Gastrocnemius medialis (tissue), 4 donors: Measurements from ENCODE around the gene IRF3. TPM values are rescaled to one million over a fixed set of nuclear protein-coding genes. Genes with fewer than 3 reads are reported as not detected.

ENCODE experiments used
- ATAC-seq, 2 donors: fragments of 150-250 bp; one replicate each; pipeline ENCODE4 v1.9.1; 2016
- DNase-seq, 2 donors: peaks; one replicate each; pipeline ENCODE4 v3.0.0-alpha.2; 2019
- H3K27ac ChIP-seq, 4 donors: fragments of 200-600 bp; sonication (generic); 1 replicate in 1 of 4; 2 replicates in 3 of 4; pipeline ENCODE4 v1.5.1; 2016 to 2018; ENCODE audit warnings: mild to moderate bottlenecking in 2 of 4, moderate library complexity in 1 of 4
- H3K27me3 ChIP-seq, 3 donors: fragments of 200-600 bp; sonication (generic) in 2 of 3; 1 replicate in 1 of 3; 2 replicates in 2 of 3; pipeline versions ENCODE4 v1.5.1 to v1.6.0; 2016 to 2019; ENCODE audit warnings: mild to moderate bottlenecking in 1 of 3, moderate library complexity in 1 of 3
- H3K36me3 ChIP-seq, 2 donors: fragments of 200-600 bp; sonication (generic) in 1 of 2; one replicate each; pipeline ENCODE4 v1.5.1; 2017 to 2018
- H3K4me1 ChIP-seq, 2 donors: fragments of 200-600 bp; sonication (generic) in 1 of 2; one replicate each; pipeline ENCODE4 v1.5.1; 2016 to 2017; ENCODE audit warnings: mild to moderate bottlenecking in 2 of 2
- H3K4me3 ChIP-seq, 4 donors: fragments of 200-600 bp; sonication (generic) in 3 of 4; 1 replicate in 1 of 4; 2 replicates in 3 of 4; pipeline ENCODE4 v1.5.1; 2016 to 2019; ENCODE audit warnings: mild to moderate bottlenecking in 2 of 4
- H3K9me3 ChIP-seq, 3 donors: fragments of 200-600 bp; sonication (generic) in 2 of 3; 1 replicate in 1 of 3; 2 replicates in 2 of 3; pipeline ENCODE4 v1.5.1; 2016 to 2019
- CTCF ChIP-seq, 5 experiments: fragments of 450-650 bp in 3 of 5; fragments of 200-600 bp in 2 of 5; sonication (generic) in 2 of 5; IDR thresholded peaks in 4 of 5; conservative IDR thresholded peaks in 1 of 5; 1 replicate in 4 of 5; 2 replicates in 1 of 5; pipeline ENCODE4 v1.5.1; 2016 to 2019; ENCODE audit warnings: antibody characterized with exemption in 5 of 5, mild to moderate bottlenecking in 3 of 5, moderate library complexity in 3 of 5
- POLR2A ChIP-seq, 2 donors: fragments of 450-650 bp; IDR thresholded peaks; one replicate each; pipeline ENCODE4 v1.6.1; 2017; ENCODE audit warnings: antibody characterized with exemption in 2 of 2, mild to moderate bottlenecking in 2 of 2, moderate library complexity in 2 of 2
- in situ Hi-C, 4 donors: fragments of 200-750 bp; cut with MboI; loops; one replicate each; pipeline versions ENCODE4 v1.15.0 to v1.8.0; 2017; ENCODE audit warnings: low sequenced_read_pairs in 4 of 4
- intact Hi-C: fragments of 100-400 bp; cut with DNase I; formaldehyde crosslinking; loops from one replicate; pipeline ENCODE4 v1.15.1; 2023; ENCODE audit warnings: low total_unique reads
- total RNA-seq, 4 donors: library from RNA; depleted of rRNA; stranded (reverse); fragments of >200 nt; gene quantifications; one replicate each; pipeline versions ENCODE4 v1.1.0 to v1.2.3, GENCODE V29; 2016

IRF3 gene
- total RNA-seq, 4 donors from 2014 or later: 11.0 to 18.6 (median 13.7) TPM

- DNase-seq (peak; percentile 100), ATAC-seq (peak; percentile 74 to 76)
- TF ChIP-seq POLR2A (IDR thresholded peaks at IDR 0.05): peak; percentile 84 to 94
- no peak for TF ChIP-seq CTCF (IDR thresholded peaks at IDR 0.05 in 4 of 5, conservative IDR thresholded peaks at IDR 0.05 in 1 of 5)
- peaks cover 0 to 4% of the 10 kb centered on the region in 2 donors for H3K36me3 ChIP-seq
- intact Hi-C loops (loop anchor here (1.0 to 5.0 kb wide), 7 partner anchors 37 to 387 kb away; partner anchors contain the start of genes AKT1S1, NOSIP, PRMT1 and PRRG2), in situ Hi-C loops (no loop called here)
- H3K27me3 ChIP-seq: no peaks in the 10 kb centered on the region
- peak within 1 kb of the TSS; percentile 93 to 99 (median 97) for H3K27ac ChIP-seq
- H3K9me3 ChIP-seq: no peaks in the 10 kb centered on the region
- peaks cover 31 to 37% of the 10 kb centered on the region in 2 donors for H3K4me1 ChIP-seq
- peak within 1 kb of the TSS; percentile 64 to 95 (median 80) for H3K4me3 ChIP-seq
Measured at GRCh38 chr19:49640113-49640898, 25.4 kb downstream of the IRF3 start, which contains the start of gene RRAS. RRAS (minus strand) TSS chr19:49640143; CDS start chr19:49640098, 45 bp downstream.

GRCh38 chr19:49639401-49640112 lies 26.1 kb downstream of the IRF3 start:
- H3K9me3 ChIP-seq: no peaks in the 10 kb centered on the region
- H3K4me3 ChIP-seq: peak overlapping the region; percentile 64 to 95 (median 80)
- peak overlapping the region; percentile 92 to 99 (median 96) for H3K27ac ChIP-seq
- in situ Hi-C loops (no loop called here), intact Hi-C loops (loop anchor here (1.0 to 5.0 kb wide), 7 partner anchors 38 to 388 kb away; partner anchors contain the start of genes AKT1S1, NOSIP, PRMT1 and PRRG2)
- peaks cover 30 to 35% of the 10 kb centered on the region in 2 donors for H3K4me1 ChIP-seq
- DNase-seq (peak in 1 of 2 donors; percentile 42), ATAC-seq (no peak)
- H3K36me3 ChIP-seq: peaks cover 0 to 5% of the 10 kb centered on the region in 2 donors
- TF ChIP-seq POLR2A (IDR thresholded peaks at IDR 0.05) (peak in 1 of 2 donors; percentile 2), CTCF (IDR thresholded peaks at IDR 0.05 in 4 of 5, conservative IDR thresholded peaks at IDR 0.05 in 1 of 5) (no peak)
- no peaks in the 10 kb centered on the region for H3K27me3 ChIP-seq

DNA sequence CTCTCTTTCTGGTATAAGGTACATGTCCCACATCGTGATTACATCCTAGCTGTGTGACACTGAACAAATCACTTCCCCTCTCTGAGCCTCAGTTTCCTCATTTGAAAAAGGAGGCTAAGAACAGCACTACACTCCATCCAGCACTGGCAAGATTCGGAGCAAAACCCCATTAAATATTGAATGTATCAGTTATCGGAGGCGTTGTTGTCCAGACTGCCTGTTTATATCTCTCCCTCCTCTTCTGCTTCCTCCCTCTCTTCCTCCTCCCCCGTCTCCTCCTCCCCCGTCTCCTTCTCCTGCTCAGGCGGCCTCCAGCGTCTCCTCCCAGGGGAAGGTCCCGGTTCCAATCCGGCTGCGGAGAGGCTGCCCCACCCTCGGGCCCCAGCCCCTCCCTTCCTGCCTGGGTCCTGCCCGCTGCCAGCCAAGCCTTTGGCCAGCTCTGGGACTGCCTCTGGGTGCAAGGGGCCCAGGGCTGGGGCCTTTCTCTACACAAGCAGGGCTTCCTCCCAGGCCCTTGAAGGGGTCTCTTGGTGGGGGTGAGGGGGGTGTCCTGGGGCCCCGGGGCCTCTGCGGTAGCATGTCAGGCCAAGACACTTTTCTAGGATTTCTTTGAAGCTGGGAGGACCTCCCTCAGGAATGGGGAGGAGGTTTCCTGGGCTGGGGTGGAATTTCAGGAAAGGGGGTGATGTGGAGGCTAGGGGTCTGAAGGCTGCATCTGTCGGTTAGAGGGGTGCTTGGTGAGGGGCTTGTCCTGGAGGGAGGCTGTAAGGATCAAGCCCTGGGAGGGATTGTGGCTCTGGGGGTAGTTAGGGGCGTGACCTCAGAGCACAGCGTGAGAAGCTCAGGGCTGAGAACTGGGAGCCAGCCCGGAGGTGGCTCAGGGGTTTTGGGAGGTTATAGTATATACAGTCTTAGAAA lies 27.6 kb downstream of the IRF3 start:
- TF ChIP-seq CTCF (IDR thresholded peaks at IDR 0.05 in 4 of 5, conservative IDR thresholded peaks at IDR 0.05 in 1 of 5) (no peak), POLR2A (IDR thresholded peaks at IDR 0.05) (peak; percentile 9 to 29)
- peak overlapping the region; percentile 92 to 99 (median 96) for H3K27ac ChIP-seq
- peaks cover 0 to 5% of the 10 kb centered on the region in 2 donors for H3K36me3 ChIP-seq
- H3K9me3 ChIP-seq: no peaks in the 10 kb centered on the region
- H3K4me1 ChIP-seq: peaks cover 16 to 21% of the 10 kb centered on the region in 2 donors
- DNase-seq: peak; percentile 76 to 80
- intact Hi-C loops (no loop called here), in situ Hi-C loops (no loop called here)
- H3K4me3 ChIP-seq: peak overlapping the region; percentile 64 to 95 (median 80)
- H3K27me3 ChIP-seq: no peaks in the 10 kb centered on the region
- no peak for ATAC-seq
